ENCODE measurements around the gene VRK3. TPM values are rescaled to one million over a fixed set of nuclear protein-coding genes. Genes with fewer than 3 reads are reported as not detected.
"Not testable (repeated sequence)": the region's sequence is repeated elsewhere in the genome, so short reads cannot be mapped to it uniquely, and the experiment has no call there.

The VRK3 gene
- 26.0 and 28.6 TPM in 2 replicates for total RNA-seq (2014; rRNA removed; shearing (Covaris generic))

GRCh38 chr19:50025022-50025793 lies at the start of gene VRK3:
Gene VRK3 (minus strand): TSS chr19:50025372. CDS start chr19:50016162, 9,210 bp downstream.
- in situ Hi-C loops (cut with HindIII; ENCODE audit: low sequenced_read_pairs) = no loop called here
- DNase-seq (ENCODE audit: low spot score) = peak; percentile 100

GRCh38 chr19:50068382-50068781 lies 43.2 kb upstream of the VRK3 start:
- in situ Hi-C loops (cut with HindIII; ENCODE audit: low sequenced_read_pairs); DNase-seq (ENCODE audit: low spot score): not testable (repeated sequence)

- in situ Hi-C loops (cut with HindIII; ENCODE audit: low sequenced_read_pairs) = no loop called here
- DNase-seq (ENCODE audit: low spot score) = no peak
Observed at GRCh38 chr19:50067575-50067974, 42.4 kb upstream of the VRK3 start.

- no peak for DNase-seq (ENCODE audit: low spot score)
- in situ Hi-C loops (cut with HindIII; ENCODE audit: low sequenced_read_pairs) = no loop called here
Observed at GRCh38 chr19:50065938-50066337, 40.8 kb upstream of the VRK3 start.

- DNase-seq (ENCODE audit: low spot score) = no peak
- in situ Hi-C loops (cut with HindIII; ENCODE audit: low sequenced_read_pairs) = no loop called here
Observed at GRCh38 chr19:50061650-50062049, 36.5 kb upstream of the VRK3 start.

GRCh38 chr19:50060107-50060506 lies 34.9 kb upstream of the VRK3 start:
- in situ Hi-C loops (cut with HindIII; ENCODE audit: low sequenced_read_pairs) = no loop called here

GRCh38 chr19:50059045-50059444 lies 33.9 kb upstream of the VRK3 start:
- in situ Hi-C loops (cut with HindIII; ENCODE audit: low sequenced_read_pairs) = no loop called here
- DNase-seq (ENCODE audit: low spot score) = no peak

More at GRCh38 chr19:50060107-50060506, 34.9 kb upstream of the VRK3 start:
- DNase-seq (ENCODE audit: low spot score) = no peak

GRCh38 chr19:50058425-50058824 lies 33.3 kb upstream of the VRK3 start:
- DNase-seq (ENCODE audit: low spot score) = no peak
- in situ Hi-C loops (cut with HindIII; ENCODE audit: low sequenced_read_pairs) = no loop called here

- DNase-seq (ENCODE audit: low spot score) = no peak
- in situ Hi-C loops (cut with HindIII; ENCODE audit: low sequenced_read_pairs) = no loop called here
Observed at GRCh38 chr19:50053119-50053518, 27.9 kb upstream of the VRK3 start.

- in situ Hi-C loops (cut with HindIII; ENCODE audit: low sequenced_read_pairs) = no loop called here
- no peak for DNase-seq (ENCODE audit: low spot score)
Observed at GRCh38 chr19:50051964-50052363, 26.8 kb upstream of the VRK3 start.

- in situ Hi-C loops (cut with HindIII; ENCODE audit: low sequenced_read_pairs); DNase-seq (ENCODE audit: low spot score): not testable (repeated sequence)
Observed at GRCh38 chr19:50051228-50051895, 26.2 kb upstream of the VRK3 start.

GRCh38 chr19:50050406-50051227 lies 25.4 kb upstream of the VRK3 start:
- in situ Hi-C loops (cut with HindIII; ENCODE audit: low sequenced_read_pairs) = no loop called here
- peak; percentile 90 for DNase-seq (ENCODE audit: low spot score)

- in situ Hi-C loops (cut with HindIII; ENCODE audit: low sequenced_read_pairs) = no loop called here
- DNase-seq (ENCODE audit: low spot score) = no peak
Observed at GRCh38 chr19:50047671-50048070, 22.5 kb upstream of the VRK3 start.

- DNase-seq (ENCODE audit: low spot score) = peak; percentile 79
- in situ Hi-C loops (cut with HindIII; ENCODE audit: low sequenced_read_pairs) = no loop called here
Observed at GRCh38 chr19:50046649-50047503, 21.7 kb upstream of the VRK3 start.

- in situ Hi-C loops (cut with HindIII; ENCODE audit: low sequenced_read_pairs) = no loop called here
- DNase-seq (ENCODE audit: low spot score) = no peak
Observed at GRCh38 chr19:50044922-50045321, 19.8 kb upstream of the VRK3 start.

- in situ Hi-C loops (cut with HindIII; ENCODE audit: low sequenced_read_pairs) = no loop called here
- no peak for DNase-seq (ENCODE audit: low spot score)
Observed at GRCh38 chr19:50043967-50044366, 18.8 kb upstream of the VRK3 start.

GRCh38 chr19:50042363-50043024 lies 17.3 kb upstream of the VRK3 start:
- in situ Hi-C loops (cut with HindIII; ENCODE audit: low sequenced_read_pairs) = no loop called here

GRCh38 chr19:50040967-50041366 lies 15.8 kb upstream of the VRK3 start:
- in situ Hi-C loops (cut with HindIII; ENCODE audit: low sequenced_read_pairs) = no loop called here
- DNase-seq (ENCODE audit: low spot score) = no peak

More at GRCh38 chr19:50042363-50043024, 17.3 kb upstream of the VRK3 start:
- no peak for DNase-seq (ENCODE audit: low spot score)

Measured in G401 (cell line).